K562 (cell line): Measurements from ENCODE around the gene FHIT. TPM values are rescaled to one million over a fixed set of nuclear protein-coding genes. Genes with fewer than 3 reads are reported as not detected.

Source experiments
- ATAC-seq: fragments of 200-7000 bp; cut with Tn5 transposase; 3 replicates; pipeline ENCODE4 v1.9.1; 2020; ENCODE audit warnings: moderate library complexity
- BruUV-seq: library from RNA; stranded (reverse); fragments of 400-500 nt; replicated peaks from 2 replicates; lab custom pipeline; 2021; lab: Mats Ljungman, UMichigan
- CTCF ChIA-PET: fragments of 300-600 bp; formaldehyde crosslinking; extraction: SDS; loops from one replicate; lab custom pipeline; 2021; ENCODE audit warnings: low intra/inter-chr PET ratio; lab: Yijun Ruan, JAX
- POLR2A ChIA-PET: fragments of 300-600, 350-650 bp; sonication (Branson Sonifier 250); formaldehyde crosslinking; extraction: SDS; loops from one replicate; lab custom pipeline; 2021; ENCODE audit warnings: antibody characterized with exemption, inconsistent platforms; lab: Yijun Ruan, JAX
- DNase-seq, 4 experiments: peaks; one replicate each; pipeline versions ENCODE4 v3.0.0 to v3.0.0-alpha.2; 2011 to 2018; ENCODE audit warnings: low spot score in 3 of 4, mixed read lengths in 3 of 4; ENCODE audit errors: extremely low read depth in 1 of 4
- FAIRE-seq: peaks from 2 replicates; lab custom pipeline; 2011; peaks lifted over from hg19 to GRCh38; lab: Jason Lieb, UNC
- H2AFZ ChIP-seq: 2 replicates; pipeline ENCODE4 v1.6.0; 2011; ENCODE audit warnings: low read depth, low read length, control low read depth, inconsistent platforms
- H3K27ac ChIP-seq: fragments of 200-600 bp; 3 replicates; pipeline ENCODE4 v1.8.0; 2011; ENCODE audit warnings: low read depth, mild to moderate bottlenecking, control low read depth, inconsistent platforms, low read length, moderate library complexity, mixed read lengths; ENCODE audit errors: extremely low read depth
- H3K27me3 ChIP-seq, 2 experiments: fragments of 300-600 bp in 1 of 2; 2 replicates in 1 of 2; 3 replicates in 1 of 2; pipeline versions ENCODE4 v1.6.0 to v1.8.0; 2011; ENCODE audit warnings: inconsistent platforms in 2 of 2, low read length in 2 of 2, mild to moderate bottlenecking in 1 of 2, mixed read lengths in 1 of 2, moderate library complexity in 1 of 2; ENCODE audit not compliant: control insufficient read depth in 2 of 2, insufficient read depth in 2 of 2
- H3K36me3 ChIP-seq: fragments of 300-600 bp; 3 replicates; pipeline ENCODE4 v1.8.0; 2011; ENCODE audit warnings: mild to moderate bottlenecking, low read length, inconsistent platforms; ENCODE audit not compliant: control insufficient read depth, insufficient read depth
- H3K4me1 ChIP-seq, 2 experiments: fragments of 200-600 bp in 1 of 2; replicated peaks in 1 of 2; 2 replicates in 1 of 2; 3 replicates in 1 of 2; pipeline versions ENCODE4 v1.5.1 to v1.8.0; 2011; ENCODE audit warnings: inconsistent platforms in 2 of 2, low read length in 2 of 2, mild to moderate bottlenecking in 1 of 2, mixed read lengths in 1 of 2, moderate library complexity in 1 of 2; ENCODE audit not compliant: control insufficient read depth in 2 of 2, insufficient read depth in 2 of 2
- H3K4me2 ChIP-seq: 2 replicates; pipeline ENCODE4 v1.6.1; 2011; ENCODE audit warnings: low read length, control low read depth, inconsistent platforms, mixed read lengths; ENCODE audit not compliant: insufficient read depth
- H3K4me3 ChIP-seq: fragments of 200-600 bp; sonication (generic), shearing (Covaris generic); 2 replicates; pipeline ENCODE4 v1.5.1; 2016; ENCODE audit warnings: control low read depth, inconsistent platforms
- H3K79me2 ChIP-seq: fragments of 200-600 bp; 3 replicates; pipeline ENCODE4 v1.8.0; 2011; ENCODE audit warnings: low read length, inconsistent platforms; ENCODE audit not compliant: control insufficient read depth, insufficient read depth
- H3K9ac ChIP-seq, 2 experiments: 2 replicates each; pipeline versions ENCODE4 v1.6.0 to v1.6.1; 2011; ENCODE audit warnings: low read depth in 2 of 2, low read length in 2 of 2, control low read depth in 1 of 2, inconsistent platforms in 1 of 2, mild to moderate bottlenecking in 1 of 2, mixed read lengths in 1 of 2; ENCODE audit not compliant: insufficient read depth in 1 of 2
- H3K9me1 ChIP-seq: one replicate; pipeline ENCODE4 v1.6.0; 2011; ENCODE audit warnings: inconsistent platforms, mild to moderate bottlenecking, low read length, moderate library complexity; ENCODE audit not compliant: control insufficient read depth, insufficient read depth
- H3K9me3 ChIP-seq: replicated peaks from 2 replicates; pipeline ENCODE4 v1.5.1; 2011; ENCODE audit warnings: low read depth, low read length, inconsistent platforms; ENCODE audit not compliant: control insufficient read depth, insufficient read depth
- H4K20me1 ChIP-seq: replicated peaks from 2 replicates; pipeline ENCODE4 v1.6.1; 2011; ENCODE audit warnings: low read length, inconsistent platforms, mixed read lengths; ENCODE audit not compliant: control insufficient read depth, insufficient read depth
- C11orf30 ChIP-seq: fragments of 450-650 bp; IDR thresholded peaks from 2 replicates; pipeline ENCODE4 v1.6.1; 2016; ENCODE audit warnings: low read depth, mild to moderate bottlenecking
- JUND ChIP-seq, 2 experiments: IDR thresholded peaks; 2 replicates in 1 of 2; 3 replicates in 1 of 2; pipeline ENCODE4 v1.6.1; 2011; ENCODE audit warnings: borderline replicate concordance in 2 of 2, low read depth in 2 of 2, low read length in 2 of 2, improper control_type of control experiment in 1 of 2, missing biosample characterization in 1 of 2, missing genetic modification characterization in 1 of 2, missing genetic modification reagents in 1 of 2
- NFE2 ChIP-seq: IDR thresholded peaks from 2 replicates; pipeline ENCODE4 v1.6.1; 2014; ENCODE audit warnings: antibody characterized with exemption, low read depth
- SFPQ ChIP-seq: fragments of 200-400 bp; formaldehyde crosslinking; IDR thresholded peaks from 2 replicates; pipeline ENCODE4 v1.6.1; 2017; ENCODE audit warnings: mild to moderate bottlenecking, low read depth, low read length, moderate library complexity
- WGBS: fragments of 100-300 bp; shearing (Covaris generic); methylation state at CpG from one replicate; pipeline ENCODE4 v1.1.6; 2016; ENCODE audit warnings: low coverage, mixed read lengths; ENCODE audit not compliant: insufficient coverage; ENCODE audit errors: missing lambda C conversion rate; 5-methylcytosine and 5-hydroxymethylcytosine counted together
- in situ Hi-C: fragments of 300-500 bp; cut with MboI; formaldehyde crosslinking; loops from 4 replicates; pipeline ENCODE4 v1.15.0; 2018; ENCODE audit warnings: inconsistent platforms, mixed read lengths
- intact Hi-C: fragments of 100-400 bp; cut with micrococcal nuclease; formaldehyde crosslinking; loops from 2 replicates; pipeline ENCODE4 v1.14.2; 2022
- polyA plus RNA-seq, 8 experiments: library from polyadenylated mRNA; depleted of rRNA in 4 of 8; stranded (reverse) in 5 of 8; unstranded in 3 of 8; fragments of >200 nt; fragmentation: Nextera tagmentation in 2 of 8; fragmentation: Illumina TruSeq in 1 of 8; extraction: Ambion mirVana in 2 of 8; extraction: Trizol in 1 of 8; gene quantifications; 2 replicates each; pipeline versions ENCODE4 v1.2.1 to v1.2.3, GENCODE V29; 2011 to 2014; ENCODE audit warnings: inconsistent platforms in 1 of 8, missing spikeins in 1 of 8
- total RNA-seq, 7 experiments: library from RNA; depleted of rRNA in 6 of 7; stranded (reverse); fragments of >200 nt in 6 of 7; fragmentation: Illumina TruSeq in 2 of 7; extraction: Trizol in 2 of 7; gene quantifications; 2 replicates each; pipeline versions ENCODE4 v1.2.1 to v1.2.3, GENCODE V29; 2011 to 2021; ENCODE audit warnings: low replicate concordance in 1 of 7

Gene FHIT
- total and polyA plus RNA-seq, 9 of the 15 experiments (the other 6 are each of a cell fraction or from before 2014, with no cell fraction given): 1.7 to 9.1 (median 4.3) TPM

- Histone ChIP-seq H3K79me2 (no peaks in the 10 kb centered on the region), H3K36me3 (no peaks in the 10 kb centered on the region), H3K27ac (peak overlapping the region; percentile 32; the same call in 1 of the 3 replicates), H4K20me1 (no peaks in the 10 kb centered on the region), H3K9ac (no peak overlapping the region), H3K4me3 (no peak overlapping the region), H3K9me1 (no peaks in the 10 kb centered on the region), H3K9me3 (no peaks in the 10 kb centered on the region), H3K4me1 (no peaks in the 10 kb centered on the region; a peak in 1 of 5 replicates), H2AFZ (no peak overlapping the region), H3K4me2 (no peak overlapping the region), H3K27me3 (no peaks in the 10 kb centered on the region)
- POLR2A ChIA-PET: interaction anchor here (0.6 kb wide), 1 partner anchor 488 kb away, joined by 5 read pairs; no protein-coding TSS in a partner anchor
- DNase-seq (peak in 1 of 4 experiments; percentile 6), FAIRE-seq (no peak), ATAC-seq (no peak; the same call in 1 of the 3 replicates)
- CTCF ChIA-PET: no interaction called here
- no TSS peak for BruUV-seq
- in situ Hi-C loops: loop anchor here (5.0 kb wide), 1 partner anchor 45 kb away; no protein-coding TSS in a partner anchor
- 0% methylated on average over 2 of the region's 2 CpGs for whole genome bisulfite sequencing
- peak; percentile 59 for TF ChIP-seq NFE2
- TF ChIP-seq SFPQ: no peak
- TF ChIP-seq JUND (IDR thresholded peaks at IDR 0.05; ENCODE audit: borderline replicate concordance, low read depth, low read length): peak; percentile 48; the same call in 1 of the 2 replicates
- TF ChIP-seq JUND (tag; IDR thresholded peaks at IDR 0.05; ENCODE audit: borderline replicate concordance, low read depth, low read length): 0 out of 3 replicates have a peak, but pooled peaks have one; percentile 36
- TF ChIP-seq C11orf30: peak; percentile 13; the same call in 1 of the 2 replicates
- intact Hi-C loops: no loop called here
These were observed 698.7 kb downstream of the FHIT start for GRCh38 chr3:60552581-60552980.
